H1 (cell line): ENCODE results near the gene FRY. TPM values are rescaled to one million over a fixed set of nuclear protein-coding genes. Genes with fewer than 3 reads are reported as not detected.

ENCODE experiments used
- CTCF ChIA-PET: fragments of 300-600 bp; sonication (Branson Sonifier 250); formaldehyde crosslinking; loops from one replicate; lab custom pipeline; 2021; ENCODE audit not compliant: partially characterized antibody; lab: Charles Lee
- POLR2A ChIA-PET: fragments of 300-600 bp; sonication (Branson Sonifier 250); formaldehyde crosslinking; loops from one replicate; lab custom pipeline; 2021; ENCODE audit warnings: inconsistent platforms; ENCODE audit not compliant: partially characterized antibody; lab: Charles Lee
- DNase-seq, 2 experiments: peaks; one replicate each; pipeline versions ENCODE4 v3.0.0 to v3.0.0-alpha.2; 2010 to 2022; ENCODE audit warnings: low spot score in 2 of 2, low read depth in 1 of 2, mixed read lengths in 1 of 2
- FAIRE-seq: peaks from 2 replicates; lab custom pipeline; 2011; peaks lifted over from hg19 to GRCh38; lab: Jason Lieb, UNC
- H2AFZ ChIP-seq: 2 replicates; pipeline ENCODE4 v1.8.1; 2012; ENCODE audit warnings: low read length, inconsistent platforms
- H2AK5ac ChIP-seq: 2 replicates; pipeline ENCODE4 v1.6.1; 2013; ENCODE audit warnings: low read depth, low read length
- H2BK120ac ChIP-seq: replicated peaks from 2 replicates; pipeline ENCODE3; 2013; ENCODE audit warnings: low read depth, low read length, inconsistent platforms
- H2BK12ac ChIP-seq: 2 replicates; pipeline ENCODE4 v1.6.1; 2013; ENCODE audit warnings: low read depth, low read length
- H2BK15ac ChIP-seq: 2 replicates; pipeline ENCODE4 v1.6.1; 2013; ENCODE audit warnings: low read length
- H2BK20ac ChIP-seq: 2 replicates; pipeline ENCODE4 v1.6.1; 2013; ENCODE audit warnings: low read length
- H2BK5ac ChIP-seq: 2 replicates; pipeline ENCODE4 v1.6.1; 2013; ENCODE audit warnings: low read depth, low read length
- H3K14ac ChIP-seq: 2 replicates; pipeline ENCODE4 v1.6.1; 2013; ENCODE audit warnings: inconsistent platforms; ENCODE audit not compliant: insufficient read length
- H3K18ac ChIP-seq: 2 replicates; pipeline ENCODE4 v1.6.1; 2013; ENCODE audit warnings: low read length; ENCODE audit errors: extremely low read depth
- H3K23ac ChIP-seq: 2 replicates; pipeline ENCODE4 v1.6.1; 2013; ENCODE audit warnings: inconsistent platforms; ENCODE audit not compliant: insufficient read length
- H3K23me2 ChIP-seq: 2 replicates; pipeline ENCODE4 v1.6.1; 2013; ENCODE audit warnings: low read depth, low read length
- H3K27ac ChIP-seq: 2 replicates; pipeline ENCODE4 v1.6.1; 2011; ENCODE audit warnings: low read depth, low read length, inconsistent platforms
- H3K27me3 ChIP-seq, 4 experiments: replicated peaks in 1 of 4; 1 replicate in 1 of 4; 2 replicates in 3 of 4; pipeline versions ENCODE4 v1.6.1 to v1.8.1; 2011 to 2013; ENCODE audit warnings: low read length in 3 of 4, mild to moderate bottlenecking in 3 of 4, inconsistent platforms in 2 of 4, mixed read lengths in 2 of 4, moderate library complexity in 1 of 4; ENCODE audit not compliant: control insufficient read depth in 3 of 4, insufficient read depth in 3 of 4; ENCODE audit errors: extremely low read depth in 1 of 4
- H3K36me3 ChIP-seq, 4 experiments: 2 replicates each; pipeline versions ENCODE4 v1.6.1 to v1.8.1; 2011 to 2013; ENCODE audit warnings: mild to moderate bottlenecking in 4 of 4, low read length in 3 of 4, moderate library complexity in 2 of 4, control low read depth in 1 of 4, inconsistent platforms in 1 of 4; ENCODE audit not compliant: insufficient read depth in 4 of 4, control insufficient read depth in 2 of 4
- H3K4ac ChIP-seq: replicated peaks from 2 replicates; pipeline ENCODE3; 2013; ENCODE audit warnings: low read length, low read depth, mixed read lengths, inconsistent platforms; ENCODE audit not compliant: insufficient read length
- H3K4me1 ChIP-seq, 4 experiments: replicated peaks in 1 of 4; 1 replicate in 1 of 4; 2 replicates in 3 of 4; pipeline versions ENCODE4 v1.6.1 to v1.8.1; 2011 to 2013; ENCODE audit warnings: low read length in 3 of 4, inconsistent platforms in 2 of 4, mixed read lengths in 1 of 4; ENCODE audit not compliant: insufficient read depth in 4 of 4, control insufficient read depth in 3 of 4
- H3K4me2 ChIP-seq, 2 experiments: 2 replicates each; pipeline versions ENCODE4 v1.6.1 to v1.8.1; 2011 to 2013; ENCODE audit warnings: low read depth in 2 of 2, low read length in 2 of 2, control low read depth in 1 of 2, inconsistent platforms in 1 of 2, mild to moderate bottlenecking in 1 of 2; ENCODE audit not compliant: insufficient read depth in 1 of 2
- H3K4me3 ChIP-seq, 4 experiments: fragments of 200-600, 300-600 bp in 1 of 4; sonication (generic), shearing (Covaris generic), sonication (Bioruptor Twin) in 1 of 4; 2 replicates each; pipeline versions ENCODE4 v1.5.1 to v1.8.1; 2011 to 2016; ENCODE audit warnings: low read length in 4 of 4, low read depth in 3 of 4, control low read depth in 2 of 4, inconsistent platforms in 2 of 4, mild to moderate bottlenecking in 2 of 4, mixed read lengths in 1 of 4, moderate library complexity in 1 of 4; ENCODE audit not compliant: insufficient read depth in 2 of 4; ENCODE audit errors: extremely low read depth in 1 of 4
- H3K56ac ChIP-seq: replicated peaks from 2 replicates; pipeline ENCODE3; 2013; ENCODE audit warnings: low read depth, mild to moderate bottlenecking, mixed read lengths, low read length, inconsistent platforms; ENCODE audit not compliant: insufficient read length
- H3K79me1 ChIP-seq: 2 replicates; pipeline ENCODE4 v1.6.1; 2013; ENCODE audit warnings: low read depth, low read length, control low read depth
- H3K79me2 ChIP-seq, 2 experiments: 2 replicates each; pipeline versions ENCODE4 v1.6.1 to v1.8.1; 2012 to 2013; ENCODE audit warnings: low read length in 2 of 2, mild to moderate bottlenecking in 2 of 2, inconsistent platforms in 1 of 2; ENCODE audit not compliant: insufficient read depth in 2 of 2, control insufficient read depth in 1 of 2
- H3K9ac ChIP-seq, 4 experiments: replicated peaks in 1 of 4; 1 replicate in 1 of 4; 2 replicates in 3 of 4; pipeline versions ENCODE4 v1.6.1 to v1.8.1; 2011 to 2013; ENCODE audit warnings: low read depth in 3 of 4, low read length in 3 of 4, control low read depth in 2 of 4, mild to moderate bottlenecking in 2 of 4, moderate library complexity in 2 of 4, inconsistent platforms in 1 of 4; ENCODE audit errors: extremely low read depth in 1 of 4
- H3K9me3 ChIP-seq, 2 experiments: 2 replicates each; pipeline versions ENCODE4 v1.6.1 to v1.8.1; 2012 to 2013; ENCODE audit warnings: mild to moderate bottlenecking in 2 of 2, moderate library complexity in 2 of 2, control low read depth in 1 of 2, inconsistent platforms in 1 of 2, low read depth in 1 of 2, low read length in 1 of 2, mixed read lengths in 1 of 2; ENCODE audit not compliant: insufficient read depth in 2 of 2
- H4K20me1 ChIP-seq, 2 experiments: replicated peaks in 1 of 2; 2 replicates each; pipeline versions ENCODE3 to v1.8.1; 2011 to 2013; ENCODE audit warnings: inconsistent platforms in 2 of 2, low read length in 2 of 2, mild to moderate bottlenecking in 1 of 2; ENCODE audit not compliant: insufficient read depth in 2 of 2, control insufficient read depth in 1 of 2
- H4K5ac ChIP-seq: 2 replicates; pipeline ENCODE4 v1.6.1; 2013; ENCODE audit warnings: low read length, low read depth, mixed read lengths, inconsistent platforms; ENCODE audit not compliant: insufficient read length
- H4K8ac ChIP-seq: 2 replicates; pipeline ENCODE4 v1.8.0; 2013; ENCODE audit warnings: mild to moderate bottlenecking, moderate library complexity, low read length, inconsistent platforms; ENCODE audit not compliant: insufficient read depth; ENCODE audit errors: extremely low read depth
- H4K91ac ChIP-seq: replicated peaks from 2 replicates; pipeline ENCODE3; 2013; ENCODE audit warnings: low read length, mixed read lengths, inconsistent platforms; ENCODE audit not compliant: insufficient read length
- EGR1 ChIP-seq: IDR thresholded peaks from 2 replicates; pipeline ENCODE4 v1.6.1; 2011; ENCODE audit warnings: low read depth, low read length, borderline replicate concordance
- EP300 ChIP-seq, 2 experiments: IDR thresholded peaks; 1 replicate in 1 of 2; 2 replicates in 1 of 2; pipeline ENCODE4 v1.6.1; 2011 to 2012; ENCODE audit warnings: low read depth in 2 of 2, low read length in 2 of 2, mild to moderate bottlenecking in 2 of 2, borderline replicate concordance in 1 of 2, inconsistent platforms in 1 of 2, moderate library complexity in 1 of 2
- TAF1 ChIP-seq: IDR thresholded peaks from 2 replicates; pipeline ENCODE4 v1.6.1; 2011; ENCODE audit warnings: mild to moderate bottlenecking, low read depth, low read length
- WGBS, 2 experiments: shearing (Covaris generic) in 1 of 2; methylation state at CpG; one replicate each; pipeline versions ENCODE4 v1.1.6 to v1.1.7; 2013 to 2015; ENCODE audit warnings: low lambda C conversion rate in 2 of 2, mixed read lengths in 2 of 2, inconsistent platforms in 1 of 2, low coverage in 1 of 2, missing lambda C conversion rate in 1 of 2; ENCODE audit not compliant: insufficient replicate concordance in 2 of 2, insufficient coverage in 1 of 2, insufficient read length in 1 of 2; ENCODE audit errors: extremely low coverage in 1 of 2, missing lambda C conversion rate in 1 of 2; 5-methylcytosine and 5-hydroxymethylcytosine counted together
- polyA plus RNA-seq, 7 experiments: library from polyadenylated mRNA; depleted of rRNA in 3 of 7; stranded (reverse) in 5 of 7; unstranded in 2 of 7; fragments of >200 nt in 5 of 7; fragments of 200-250 nt in 2 of 7; gene quantifications; 1 replicate in 5 of 7; 2 replicates in 1 of 7; 4 replicates in 1 of 7; pipeline versions ENCODE4 v1.2.1 to v1.2.3, GENCODE V29; 2011 to 2013; ENCODE audit warnings: missing spikeins in 2 of 7, mixed read lengths in 2 of 7
- total RNA-seq: library from RNA; stranded (reverse); fragmentation: NEBNext Ultra II Directional; extraction: Animal tissue kit (Norgen Biotek cat#: 25700); gene quantifications from 2 replicates; pipeline ENCODE4 v1.2.1, GENCODE V29; 2021

The FRY gene
- total and polyA plus RNA-seq, 2 of the 8 experiments (the other 6 are each of a cell fraction or from before 2014, with no cell fraction given), result 4.3 to 9.2 TPM

DNA sequence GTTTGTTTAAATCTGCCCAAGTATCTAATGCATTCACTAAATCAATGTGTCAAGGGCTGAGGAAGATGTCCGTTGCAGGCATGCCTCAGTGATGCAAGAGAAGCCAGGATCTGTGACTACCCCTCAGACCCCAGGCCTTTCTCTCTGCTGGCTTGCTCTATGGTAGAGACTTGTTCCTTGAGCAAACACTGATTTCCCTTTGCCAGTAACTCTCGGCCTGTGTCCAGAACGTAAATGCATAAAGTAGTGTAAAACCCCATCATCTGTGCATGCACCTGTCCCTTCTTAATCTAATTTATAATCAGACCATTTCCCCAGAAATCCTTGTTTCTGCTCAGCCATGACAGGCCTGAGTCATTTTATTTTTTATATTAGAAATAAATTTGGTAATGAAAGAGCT lies 28.7 kb upstream of the FRY start:
- no peak overlapping the region for H3K9ac ChIP-seq
- no peak for FAIRE-seq
- CTCF ChIA-PET, result interaction anchor here (0.7 to 1.1 kb wide), 2 partner anchors 89 to 127 kb away, joined by 3 read pairs; no protein-coding TSS in a partner anchor

More for the DNA sequence above, 28.7 kb upstream of the FRY start:
- H4K8ac ChIP-seq, result no peak overlapping the region
- no peak overlapping the region for H2AFZ ChIP-seq
- POLR2A ChIA-PET, result no interaction called here
- no peaks in the 10 kb centered on the region for H3K23me2 ChIP-seq
- H3K4me1 ChIP-seq, result no peaks in the 10 kb centered on the region
- H4K91ac ChIP-seq, result no peak overlapping the region
- no peak overlapping the region for H3K18ac ChIP-seq
- no peak overlapping the region for H2BK12ac ChIP-seq
- H3K4me3 ChIP-seq, result no peak overlapping the region
- H3K23ac ChIP-seq, result no peak overlapping the region
- H3K27me3 ChIP-seq, result no peaks in the 10 kb centered on the region
- H3K14ac ChIP-seq, result no peak overlapping the region
- H3K4me2 ChIP-seq, result no peak overlapping the region
- H3K79me2 ChIP-seq, result no peaks in the 10 kb centered on the region
- H2BK20ac ChIP-seq, result no peak overlapping the region
- H2BK120ac ChIP-seq, result no peak overlapping the region
- no peak overlapping the region for H2BK15ac ChIP-seq
- WGBS, 2 experiments, result 88% methylated on average over 3 of the region's 3 CpGs; no CpG with 5 or more reads in 1 of the 2 experiments
- no peaks in the 10 kb centered on the region for H4K20me1 ChIP-seq
- peaks cover 0 to 8% of the 10 kb centered on the region in 2 experiments; a peak in 2 of 4 replicates for H3K9me3 ChIP-seq
- H3K79me1 ChIP-seq, result no peaks in the 10 kb centered on the region
- DNase-seq, result no peak
- no peak for TF ChIP-seq EP300 (IDR thresholded peaks at IDR 0.05; ENCODE audit: borderline replicate concordance in 1 of 2, low read depth in 2 of 2, low read length in 2 of 2)
- TF ChIP-seq EGR1, result no peak
- TF ChIP-seq TAF1, result no peak
- H3K4ac ChIP-seq, result no peak overlapping the region
- no peak overlapping the region for H4K5ac ChIP-seq
- no peak overlapping the region for H3K27ac ChIP-seq
- H2AK5ac ChIP-seq, result no peak overlapping the region
- H3K56ac ChIP-seq, result no peak overlapping the region
- H2BK5ac ChIP-seq, result no peak overlapping the region
- H3K36me3 ChIP-seq, result no peaks in the 10 kb centered on the region
